Loucy (cell line): Measurements from ENCODE around the gene MALT1.

Experiments used
- H2AFZ ChIP-seq: fragments of 200-600 bp; sonication (generic); 2 replicates; pipeline ENCODE4 v1.6.0; 2016; ENCODE audit warnings: antibody characterized with exemption, mild to moderate bottlenecking, low read length, moderate library complexity
- H3F3A ChIP-seq: fragments of 200-600 bp; 2 replicates; pipeline ENCODE4 v1.6.0; 2016; ENCODE audit warnings: antibody characterized with exemption, low read depth, mild to moderate bottlenecking
- H3K27me3 ChIP-seq: fragments of 200-600 bp; sonication (generic); 2 replicates; pipeline ENCODE4 v1.6.1; 2014; ENCODE audit warnings: low read length, mild to moderate bottlenecking; ENCODE audit not compliant: insufficient read depth, poor library complexity, severe bottlenecking
- H3K36me3 ChIP-seq: fragments of 200-600 bp; sonication (generic); 2 replicates; pipeline ENCODE4 v1.6.1; 2016; ENCODE audit warnings: low read length; ENCODE audit not compliant: insufficient read depth
- H3K4me1 ChIP-seq: fragments of 200-600 bp; sonication (generic); 2 replicates; pipeline ENCODE4 v1.5.1; 2014; ENCODE audit warnings: low read length, mild to moderate bottlenecking; ENCODE audit not compliant: insufficient read depth, poor library complexity, severe bottlenecking
- H3K4me2 ChIP-seq: fragments of 200-600 bp; sonication (generic); 2 replicates; pipeline ENCODE4 v1.6.0; 2014; ENCODE audit warnings: antibody characterized with exemption, low read length, low read depth, mild to moderate bottlenecking; ENCODE audit not compliant: poor library complexity, severe bottlenecking
- H3K4me3 ChIP-seq: fragments of 200-600 bp; sonication (generic); 2 replicates; pipeline ENCODE4 v1.5.1; 2014; ENCODE audit warnings: low read length, mild to moderate bottlenecking, mixed read lengths; ENCODE audit not compliant: poor library complexity, severe bottlenecking
- H3K79me2 ChIP-seq: fragments of 200-600 bp; sonication (generic); 2 replicates; pipeline ENCODE4 v1.6.1; 2014; ENCODE audit warnings: low read length; ENCODE audit not compliant: insufficient read depth
- H3K9ac ChIP-seq: fragments of 200-600 bp; sonication (generic); 2 replicates; pipeline ENCODE4 v1.6.0; 2014; ENCODE audit warnings: mild to moderate bottlenecking, low read depth, low read length, moderate library complexity; ENCODE audit not compliant: poor library complexity, severe bottlenecking
- H3K9me2 ChIP-seq: fragments of 200-600 bp; sonication (generic); replicated peaks from 2 replicates; pipeline ENCODE4 v1.6.1; 2016; ENCODE audit warnings: low read depth, low read length, mixed read lengths
- H3K9me3 ChIP-seq: fragments of 200-600 bp; sonication (generic); 2 replicates; pipeline ENCODE4 v1.6.1; 2014; ENCODE audit warnings: mild to moderate bottlenecking, antibody characterized with exemption, low read length, low read depth; ENCODE audit not compliant: insufficient read depth
- H4K20me1 ChIP-seq: fragments of 200-600 bp; sonication (generic); 2 replicates; pipeline ENCODE4 v1.6.0; 2014; ENCODE audit warnings: antibody characterized with exemption, low read length, mild to moderate bottlenecking; ENCODE audit not compliant: insufficient read depth, poor library complexity, severe bottlenecking
- CTCF ChIP-seq: fragments of 200-600 bp; sonication (generic); conservative IDR thresholded peaks from 2 replicates; pipeline ENCODE4 v1.5.1; 2014; ENCODE audit warnings: mild to moderate bottlenecking, antibody characterized with exemption, low read length
- EZH2phosphoT487 ChIP-seq: fragments of 200-600 bp; IDR thresholded peaks from 2 replicates; pipeline ENCODE4 v1.6.1; 2018; ENCODE audit warnings: antibody characterized with exemption, mild to moderate bottlenecking, moderate library complexity, borderline replicate concordance

Gene MALT1

GRCh38 chr18:58777471-58777870 is 106.2 kb downstream of the MALT1 start:
- no peaks in the 10 kb centered on the region for H3K4me1 ChIP-seq
- H3K36me3 ChIP-seq, result no peaks in the 10 kb centered on the region
- H3K27me3 ChIP-seq, result no peaks in the 10 kb centered on the region
- H3K4me2 ChIP-seq, result no peak overlapping the region
- no peaks in the 10 kb centered on the region for H3K79me2 ChIP-seq
- H3K9me3 ChIP-seq, result no peaks in the 10 kb centered on the region
- no peaks in the 10 kb centered on the region for H3K9me2 ChIP-seq
- H4K20me1 ChIP-seq, result no peaks in the 10 kb centered on the region
- H3K9ac ChIP-seq, result no peak overlapping the region
- H3F3A ChIP-seq, result no peaks in the 10 kb centered on the region
- no peak overlapping the region for H2AFZ ChIP-seq
- TF ChIP-seq CTCF, result no peak
- TF ChIP-seq EZH2phosphoT487, result no peak
- no peak overlapping the region for H3K4me3 ChIP-seq

GRCh38 chr18:58779529-58779928 is 108.3 kb downstream of the MALT1 start:
- no peak overlapping the region for H3K9ac ChIP-seq
- no peaks in the 10 kb centered on the region for H3K36me3 ChIP-seq
- no peak for TF ChIP-seq EZH2phosphoT487
- TF ChIP-seq CTCF, result no peak
- H3K9me2 ChIP-seq, result no peaks in the 10 kb centered on the region
- no peaks in the 10 kb centered on the region for H4K20me1 ChIP-seq
- no peaks in the 10 kb centered on the region for H3K9me3 ChIP-seq
- H3F3A ChIP-seq, result no peaks in the 10 kb centered on the region
- no peaks in the 10 kb centered on the region for H3K79me2 ChIP-seq
- H2AFZ ChIP-seq, result no peak overlapping the region
- H3K4me3 ChIP-seq, result no peak overlapping the region
- H3K4me1 ChIP-seq, result no peaks in the 10 kb centered on the region
- H3K4me2 ChIP-seq, result no peak overlapping the region
- no peaks in the 10 kb centered on the region for H3K27me3 ChIP-seq

GRCh38 chr18:58780045-58780444 is 108.8 kb downstream of the MALT1 start:
- Histone ChIP-seq H3K9ac (no peak overlapping the region), H3K4me1 (no peaks in the 10 kb centered on the region), H3K27me3 (no peaks in the 10 kb centered on the region), H4K20me1 (no peaks in the 10 kb centered on the region), H3K36me3 (no peaks in the 10 kb centered on the region), H3K79me2 (no peaks in the 10 kb centered on the region), H3F3A (no peaks in the 10 kb centered on the region), H3K9me2 (no peaks in the 10 kb centered on the region), H3K4me2 (no peak overlapping the region), H3K4me3 (no peak overlapping the region), H2AFZ (no peak overlapping the region), H3K9me3 (no peaks in the 10 kb centered on the region)
- TF ChIP-seq EZH2phosphoT487, result no peak
- TF ChIP-seq CTCF, result no peak
